Stimulated activated CD4-positive, alpha-beta T cell treated with anti-CD3 and anti-CD28 coated beads, Interleukin-4, amount 100 ng/mL, for 24 hours (primary cell): ENCODE data around the gene PTPRU.

Source experiments
- DNase-seq: peaks from one replicate; pipeline ENCODE4 v3.0.0-alpha.2; 2020

Gene PTPRU

DNA sequence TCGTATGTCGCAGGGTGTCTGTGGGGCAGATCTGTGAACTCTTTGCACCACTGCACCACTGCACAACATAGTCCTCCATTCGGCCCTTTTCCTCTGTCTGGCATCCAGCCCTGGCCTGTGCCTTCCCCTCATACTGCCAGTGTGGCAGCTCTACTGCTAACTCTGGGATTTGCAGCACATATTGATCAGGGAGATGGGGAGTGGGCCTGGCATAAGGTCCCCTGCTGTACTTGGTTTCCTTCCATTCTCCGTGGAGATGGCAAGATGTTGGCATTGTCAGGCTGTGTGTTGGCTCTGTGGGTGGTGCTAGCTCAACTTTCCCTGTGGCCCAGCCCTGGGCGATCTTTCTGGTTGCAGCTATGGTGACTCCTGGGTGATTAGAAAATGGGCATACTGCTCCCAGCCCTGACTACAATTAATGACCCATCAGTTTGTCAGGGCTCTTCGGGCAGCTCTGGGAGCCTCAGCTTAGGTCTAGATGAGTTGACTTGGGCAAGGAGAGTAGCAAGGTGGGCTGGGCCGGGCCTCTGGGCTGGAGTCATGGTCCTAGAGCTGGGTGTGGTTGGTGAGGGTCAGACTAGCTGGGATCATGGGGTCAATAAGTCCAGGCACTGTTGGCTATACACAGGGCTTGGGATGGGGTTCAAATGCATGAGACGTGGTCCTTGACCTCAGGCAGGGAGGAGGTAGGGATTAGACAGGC, 11.4 kb downstream of the PTPRU start:
- no peak for DNase-seq

DNA sequence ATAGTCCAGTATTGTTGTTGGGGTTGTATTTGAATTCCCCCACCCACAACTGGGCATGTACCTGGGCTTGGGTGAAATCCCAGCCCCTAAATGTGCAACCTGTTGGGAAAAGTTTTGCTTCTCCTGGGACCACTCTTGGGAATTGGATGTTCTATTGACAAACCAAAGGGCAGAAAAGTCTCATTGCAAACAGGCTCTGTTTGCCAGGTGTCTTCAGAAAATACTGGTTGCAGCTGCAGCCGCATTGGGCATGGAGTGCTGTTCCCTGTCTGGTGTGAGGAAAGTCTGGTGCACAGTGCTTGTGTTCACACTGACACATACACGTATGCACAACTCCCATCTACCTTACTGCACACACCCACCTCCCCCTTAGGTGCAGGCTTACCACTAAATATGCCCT, 12.1 kb downstream of the PTPRU start:
- no peak for DNase-seq

- DNase-seq: no peak
These were observed 12.9 kb downstream of the PTPRU start for GRCh38 chr1:29249170-29249691.

GRCh38 chr1:29249951-29250581, 13.7 kb downstream of the PTPRU start:
- no peak for DNase-seq

GRCh38 chr1:29251164-29252124, 15.1 kb downstream of the PTPRU start:
- DNase-seq: no peak

- DNase-seq: no peak
These were observed 16.9 kb downstream of the PTPRU start for GRCh38 chr1:29253180-29253579.

GRCh38 chr1:29254346-29254745, 18.0 kb downstream of the PTPRU start:
- DNase-seq: no peak

DNA sequence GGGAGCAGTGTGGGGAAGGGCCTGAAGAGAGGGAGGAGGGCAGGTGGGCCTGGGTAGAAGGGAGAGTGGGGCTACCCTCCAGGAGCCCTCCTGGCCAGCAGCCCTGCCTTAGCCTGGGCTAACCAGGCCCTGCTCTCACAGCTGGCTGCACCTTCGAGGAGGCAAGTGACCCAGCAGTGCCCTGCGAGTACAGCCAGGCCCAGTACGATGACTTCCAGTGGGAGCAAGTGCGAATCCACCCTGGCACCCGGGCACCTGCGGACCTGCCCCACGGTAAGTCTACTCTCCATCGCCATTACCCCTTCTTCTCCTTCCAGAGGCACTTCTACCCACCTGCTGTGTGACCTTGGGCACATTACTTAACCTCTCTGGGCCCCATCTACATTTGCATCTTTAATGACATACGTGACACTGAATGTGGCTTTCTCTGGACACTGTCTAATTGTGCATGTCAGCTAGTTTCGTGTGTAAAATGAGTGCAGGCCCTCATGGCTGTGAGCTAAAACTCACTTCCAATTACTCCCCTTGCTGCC, 18.9 kb downstream of the PTPRU start:
- DNase-seq: no peak

DNA sequence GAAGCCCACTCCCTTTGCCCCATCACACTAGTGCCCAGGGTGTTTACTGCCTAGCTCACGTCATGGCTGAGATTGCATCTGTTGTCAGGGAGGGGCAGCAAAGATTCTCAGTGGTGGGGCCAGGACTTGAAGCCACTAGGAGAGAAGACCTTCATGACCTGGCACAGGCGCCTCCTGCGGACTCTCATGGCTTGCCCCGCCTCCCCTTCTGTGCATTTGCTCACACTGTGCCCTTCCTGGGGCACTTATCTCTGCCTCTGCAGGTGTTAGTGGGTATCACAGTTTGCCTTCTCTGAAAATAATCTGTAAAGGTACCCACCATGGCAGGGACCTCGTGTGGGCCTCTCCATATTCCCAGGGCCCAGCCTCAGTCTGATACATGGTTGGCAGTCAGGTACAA, 20.1 kb downstream of the PTPRU start:
- DNase-seq: no peak

DNA sequence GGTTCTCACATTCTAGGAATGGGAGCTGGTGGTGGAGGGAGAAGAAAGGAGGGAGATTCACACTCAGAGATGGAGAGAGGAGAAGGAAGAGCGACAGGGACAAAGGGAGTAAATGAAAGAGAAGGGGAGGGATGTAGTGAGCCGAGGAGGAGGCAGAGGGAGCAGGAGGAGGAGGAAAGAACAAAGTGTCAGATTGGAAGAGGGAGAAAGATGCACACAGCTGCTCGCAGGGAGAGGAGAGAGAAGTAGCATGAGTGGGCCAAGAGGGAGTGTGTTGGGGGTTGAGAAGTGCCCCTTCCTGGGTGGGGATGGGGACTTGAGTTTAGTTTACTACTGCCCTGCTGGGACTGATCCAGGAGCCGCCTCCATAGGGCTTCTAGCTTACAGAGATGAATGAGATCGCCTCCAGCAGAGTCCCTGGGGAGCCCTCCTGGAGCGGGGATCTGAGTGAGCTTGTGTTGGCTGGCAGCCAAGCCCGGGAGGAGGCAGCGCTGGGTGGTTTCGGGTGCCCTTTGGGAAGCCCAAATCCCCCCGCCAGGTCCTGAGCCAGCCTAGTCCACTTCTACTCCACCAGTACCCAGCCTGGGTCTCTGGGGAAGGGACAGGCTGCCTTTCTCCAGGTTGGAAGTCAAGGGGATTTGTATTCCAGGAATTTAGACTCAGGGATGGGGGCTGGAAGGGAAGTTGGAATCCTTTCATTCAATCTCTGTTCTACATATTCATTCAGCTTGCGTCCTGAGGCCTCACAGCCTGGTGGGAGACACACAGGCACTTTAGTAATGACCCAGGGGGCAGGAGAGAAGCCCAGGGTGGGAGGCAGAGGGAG, 20.9 kb downstream of the PTPRU start:
- DNase-seq: no peak

- DNase-seq: no peak
These were observed 22.1 kb downstream of the PTPRU start for GRCh38 chr1:29258189-29258975.

GRCh38 chr1:29258976-29259801, 22.9 kb downstream of the PTPRU start:
- no peak for DNase-seq

DNA sequence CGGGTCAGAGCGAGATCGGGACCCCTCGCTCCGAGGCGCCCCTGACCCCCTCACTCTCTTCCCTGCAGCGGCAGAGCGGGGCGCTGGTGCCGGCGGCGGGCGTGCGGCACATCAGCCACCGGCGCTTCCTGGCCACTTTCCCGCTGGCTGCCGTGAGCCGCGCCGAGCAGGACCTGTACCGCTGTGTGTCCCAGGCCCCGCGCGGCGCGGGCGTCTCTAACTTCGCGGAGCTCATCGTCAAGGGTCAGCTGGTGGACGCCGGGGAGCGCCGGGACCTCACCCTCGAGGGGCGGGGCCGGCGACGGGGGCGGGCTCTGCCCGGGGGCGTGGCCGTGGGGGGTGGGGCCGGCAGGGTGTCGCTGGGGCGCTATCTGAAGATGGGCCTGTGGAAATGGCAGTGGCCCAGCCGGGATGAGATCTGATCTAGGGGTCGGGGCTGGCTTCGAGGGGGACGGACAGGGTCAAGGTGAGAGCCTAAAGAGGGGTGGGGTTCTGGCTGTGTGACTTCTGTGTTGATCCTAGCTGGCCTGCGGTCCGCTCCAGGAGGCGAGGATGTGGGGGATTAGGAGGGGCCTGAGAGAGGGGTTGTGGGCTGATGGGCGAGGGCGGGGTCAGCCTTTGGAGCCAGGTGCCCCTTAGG, 23.6 kb downstream of the PTPRU start:
- DNase-seq: peak; percentile 23

DNA sequence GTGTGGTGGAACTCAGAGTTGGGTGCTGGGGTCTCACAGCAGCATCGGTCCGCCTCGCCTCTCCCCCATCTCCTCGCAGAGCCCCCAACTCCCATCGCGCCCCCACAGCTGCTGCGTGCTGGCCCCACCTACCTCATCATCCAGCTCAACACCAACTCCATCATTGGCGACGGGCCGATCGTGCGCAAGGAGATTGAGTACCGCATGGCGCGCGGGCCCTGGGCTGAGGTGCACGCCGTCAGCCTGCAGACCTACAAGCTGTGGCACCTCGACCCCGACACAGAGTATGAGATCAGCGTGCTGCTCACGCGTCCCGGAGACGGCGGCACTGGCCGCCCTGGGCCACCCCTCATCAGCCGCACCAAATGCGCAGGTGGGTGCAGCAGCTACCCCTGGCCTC, 24.2 kb downstream of the PTPRU start:
- DNase-seq: no peak

GRCh38 chr1:29264773-29265389, 28.6 kb downstream of the PTPRU start:
- DNase-seq: no peak

- DNase-seq: no peak
These were observed 30.6 kb downstream of the PTPRU start for GRCh38 chr1:29266912-29267311.

DNA sequence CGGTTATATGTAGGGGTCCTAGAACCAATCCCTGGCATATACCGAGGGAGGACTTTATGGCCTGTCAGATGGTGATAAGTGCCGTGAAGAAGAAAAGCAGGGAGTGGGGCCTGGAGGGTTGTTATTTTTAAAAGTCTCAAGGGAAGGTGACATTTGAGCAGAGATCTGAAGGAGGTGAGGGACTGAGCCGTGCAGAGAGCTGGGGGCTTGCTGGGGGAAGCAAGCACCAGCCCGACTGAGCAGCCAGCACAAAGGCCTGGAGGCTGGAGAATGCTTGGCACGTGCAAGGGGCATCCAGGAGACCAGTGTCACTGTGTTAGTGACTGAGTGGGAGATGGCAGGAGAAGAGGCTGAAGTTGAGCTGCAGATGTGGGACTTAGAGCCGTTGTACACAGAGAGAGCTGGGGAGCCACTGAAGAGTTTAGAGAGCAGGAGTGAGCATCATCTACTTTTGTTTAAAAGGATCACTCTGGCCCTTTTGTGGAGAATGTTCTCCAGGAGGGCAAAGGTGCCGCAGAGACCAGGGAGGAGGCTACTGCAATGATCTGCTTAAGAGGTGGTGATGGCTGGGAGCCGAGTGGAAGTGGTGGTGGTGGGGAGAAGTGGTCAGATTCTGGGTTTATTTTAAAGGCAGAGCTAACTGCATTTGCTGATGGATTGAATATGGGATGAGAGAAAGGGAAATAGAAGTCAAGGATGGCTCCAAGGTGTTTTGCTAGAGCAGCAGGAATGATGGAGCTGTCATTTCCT, 31.2 kb downstream of the PTPRU start:
- no peak for DNase-seq

DNA sequence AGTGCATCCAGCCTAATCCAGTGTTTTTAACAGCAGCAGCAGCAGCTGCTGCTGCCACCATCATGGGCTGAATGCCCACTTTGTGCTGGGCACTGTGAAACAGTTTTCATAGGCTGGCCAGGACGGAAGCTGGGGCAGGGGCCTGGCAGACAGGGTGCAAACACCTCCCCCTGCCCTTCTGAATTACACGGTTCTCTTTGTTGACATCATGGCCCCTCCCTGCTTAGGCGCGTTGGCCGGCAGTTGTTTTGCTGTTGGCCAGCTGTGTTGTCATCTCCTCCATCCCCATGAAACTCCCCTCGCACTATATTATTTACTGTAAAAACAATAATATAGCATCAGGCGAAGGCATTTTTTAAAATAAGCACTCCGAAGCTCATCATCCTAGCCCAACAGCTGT, 33.1 kb downstream of the PTPRU start:
- no peak for DNase-seq
